ENCODE measurements around the gene UMAD1. TPM values are rescaled to one million over a fixed set of nuclear protein-coding genes. Genes with fewer than 3 reads are reported as not detected.
A peak's percentile ranks its signal among the peaks of the same experiment; 100 is the strongest.

Gene UMAD1
- polyA plus RNA-seq, 3 donors: 6.2 to 22.7 (median 18.6) TPM

DNA sequence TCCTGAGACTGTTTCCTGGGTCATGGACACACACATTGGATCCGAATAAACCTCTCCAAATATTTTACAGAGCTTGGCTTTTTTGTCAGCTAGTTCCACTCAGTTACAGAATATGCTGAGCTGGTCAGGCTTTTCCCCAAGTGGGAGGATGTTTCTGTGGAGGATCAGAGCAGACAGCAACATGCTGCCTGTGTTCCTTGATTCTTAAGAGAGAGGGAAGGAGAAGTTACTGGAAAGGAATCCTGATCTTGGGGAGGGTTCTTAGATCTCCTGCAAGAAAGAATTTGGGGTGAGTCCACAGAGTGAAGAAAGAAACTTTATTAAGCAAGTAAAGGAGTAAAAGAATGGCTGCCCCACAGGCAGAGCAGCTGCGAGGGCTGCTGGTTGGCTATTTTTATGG is 154.7 kb downstream of the UMAD1 start:
- Mint-ChIP-seq H3K36me3 (peaks cover 14 to 16% of the 10 kb centered on the region in 2 donors), H3K4me1 (peaks cover 3% of the 10 kb centered on the region), H3K4me3 (no peak overlapping the region), H3K9me3 (peaks cover 0 to 9% (median 7%) of the 10 kb centered on the region in 7 donors), H3K27me3 (ENCODE audit: low read depth in 3 of 3) (no peaks in the 10 kb centered on the region), H3K27ac (peak overlapping the region in 1 of 7 donors; percentile 18)
- Histone ChIP-seq H3K4me2 (replicated peaks; ENCODE audit: extremely low read depth, low read length, poor library complexity, severe bottlenecking) (no peak overlapping the region), H3K27me3 (ENCODE audit: control insufficient read depth in 2 of 2, insufficient read depth in 2 of 2, low read length in 2 of 2) (no peaks in the 10 kb centered on the region), H3K4me3 (replicated peaks in 1 of 3; ENCODE audit: low read depth in 2 of 3, low read length in 3 of 3) (no peak overlapping the region), H3K9me3 (replicated peaks in 1 of 2; ENCODE audit: control insufficient read depth in 1 of 2, insufficient read depth in 1 of 2, low read length in 2 of 2) (peaks cover 0 to 4% of the 10 kb centered on the region in 2 donors), H3K4me1 (ENCODE audit: control insufficient read depth in 1 of 2, insufficient read depth in 2 of 2, low read length in 2 of 2) (no peaks in the 10 kb centered on the region), H3K27ac (ENCODE audit: low read depth in 1 of 2, low read length in 2 of 2) (no peak overlapping the region), H2AFZ (ENCODE audit: insufficient read depth, low read depth, low read length, poor library complexity, severe bottlenecking) (no peak overlapping the region), H3K79me2 (ENCODE audit: insufficient read depth, low read length) (no peaks in the 10 kb centered on the region), H3K9ac (ENCODE audit: insufficient read depth, low read length, poor library complexity, severe bottlenecking) (no peak overlapping the region), H3K36me3 (replicated peaks in 1 of 2; ENCODE audit: control insufficient read depth in 1 of 2, insufficient read depth in 2 of 2, low read length in 2 of 2) (peaks cover 0 to 5% of the 10 kb centered on the region in 2 donors), H4K20me1 (ENCODE audit: insufficient read depth, low read length) (no peaks in the 10 kb centered on the region)
- intact Hi-C loops (cut with micrococcal nuclease): no loop called here
- WGBS (ENCODE audit: insufficient coverage): 100% methylated on average over 1 of the region's 2 CpGs
- TF ChIP-seq, protein P1, sequence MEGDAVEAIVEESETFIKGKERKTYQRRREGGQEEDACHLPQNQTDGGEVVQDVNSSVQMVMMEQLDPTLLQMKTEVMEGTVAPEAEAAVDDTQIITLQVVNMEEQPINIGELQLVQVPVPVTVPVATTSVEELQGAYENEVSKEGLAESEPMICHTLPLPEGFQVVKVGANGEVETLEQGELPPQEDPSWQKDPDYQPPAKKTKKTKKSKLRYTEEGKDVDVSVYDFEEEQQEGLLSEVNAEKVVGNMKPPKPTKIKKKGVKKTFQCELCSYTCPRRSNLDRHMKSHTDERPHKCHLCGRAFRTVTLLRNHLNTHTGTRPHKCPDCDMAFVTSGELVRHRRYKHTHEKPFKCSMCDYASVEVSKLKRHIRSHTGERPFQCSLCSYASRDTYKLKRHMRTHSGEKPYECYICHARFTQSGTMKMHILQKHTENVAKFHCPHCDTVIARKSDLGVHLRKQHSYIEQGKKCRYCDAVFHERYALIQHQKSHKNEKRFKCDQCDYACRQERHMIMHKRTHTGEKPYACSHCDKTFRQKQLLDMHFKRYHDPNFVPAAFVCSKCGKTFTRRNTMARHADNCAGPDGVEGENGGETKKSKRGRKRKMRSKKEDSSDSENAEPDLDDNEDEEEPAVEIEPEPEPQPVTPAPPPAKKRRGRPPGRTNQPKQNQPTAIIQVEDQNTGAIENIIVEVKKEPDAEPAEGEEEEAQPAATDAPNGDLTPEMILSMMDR (IDR thresholded peaks at IDR 0.05): no peak
- DNase-seq: no peak

DNA sequence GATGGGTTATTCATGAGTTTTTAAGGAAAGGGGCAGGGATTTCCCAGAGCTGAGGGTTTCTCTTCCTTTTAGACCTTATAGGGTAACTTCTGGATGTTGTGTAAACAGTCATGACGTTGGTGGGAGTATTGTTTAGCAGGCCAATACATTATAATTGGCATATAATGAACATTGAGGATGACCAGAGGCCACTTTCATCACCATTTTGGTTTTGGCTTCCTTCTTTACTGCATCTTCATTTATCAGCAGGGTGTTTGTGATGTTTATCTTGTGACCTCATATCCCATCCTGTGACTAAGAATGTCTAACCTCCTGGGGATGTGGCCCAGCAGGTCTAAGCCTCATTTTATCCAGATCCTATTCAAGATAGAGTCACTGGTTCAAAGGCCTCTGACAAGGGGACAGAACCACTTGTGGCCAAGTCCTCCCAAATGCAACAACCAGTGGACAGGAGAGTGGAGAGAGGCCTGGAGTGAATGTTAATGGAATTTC is 155.1 kb downstream of the UMAD1 start:
- intact Hi-C loops (cut with micrococcal nuclease): no loop called here

More for the DNA sequence above, 155.1 kb downstream of the UMAD1 start:
- Histone ChIP-seq H3K4me2 (replicated peaks; ENCODE audit: extremely low read depth, low read length, poor library complexity, severe bottlenecking) (no peak overlapping the region), H3K4me1 (ENCODE audit: control insufficient read depth in 1 of 2, insufficient read depth in 2 of 2, low read length in 2 of 2) (no peaks in the 10 kb centered on the region), H2AFZ (ENCODE audit: insufficient read depth, low read depth, low read length, poor library complexity, severe bottlenecking) (no peak overlapping the region), H3K27ac (ENCODE audit: low read depth in 1 of 2, low read length in 2 of 2) (no peak overlapping the region), H3K36me3 (replicated peaks in 1 of 2; ENCODE audit: control insufficient read depth in 1 of 2, insufficient read depth in 2 of 2, low read length in 2 of 2) (peaks cover 0 to 5% of the 10 kb centered on the region in 2 donors), H3K4me3 (replicated peaks in 1 of 3; ENCODE audit: low read depth in 2 of 3, low read length in 3 of 3) (no peak overlapping the region), H3K9me3 (replicated peaks in 1 of 2; ENCODE audit: control insufficient read depth in 1 of 2, insufficient read depth in 1 of 2, low read length in 2 of 2) (peaks cover 0 to 4% of the 10 kb centered on the region in 2 donors), H3K9ac (ENCODE audit: insufficient read depth, low read length, poor library complexity, severe bottlenecking) (no peak overlapping the region), H3K79me2 (ENCODE audit: insufficient read depth, low read length) (no peaks in the 10 kb centered on the region), H3K27me3 (ENCODE audit: control insufficient read depth in 2 of 2, insufficient read depth in 2 of 2, low read length in 2 of 2) (no peaks in the 10 kb centered on the region), H4K20me1 (ENCODE audit: insufficient read depth, low read length) (no peaks in the 10 kb centered on the region)
- Mint-ChIP-seq H3K27me3 (ENCODE audit: low read depth in 3 of 3) (no peaks in the 10 kb centered on the region), H3K36me3 (peaks cover 14 to 16% of the 10 kb centered on the region in 2 donors), H3K27ac (no peak overlapping the region), H3K4me3 (no peak overlapping the region), H3K4me1 (peaks cover 3% of the 10 kb centered on the region), H3K9me3 (peaks cover 0 to 9% (median 7%) of the 10 kb centered on the region in 7 donors)
- no peak for DNase-seq
- no CpG with 5 or more reads among the region's 1 CpG for WGBS (ENCODE audit: insufficient coverage)
- TF ChIP-seq, protein P1 (IDR thresholded peaks at IDR 0.05): no peak

Measured in CD14-positive monocyte (primary cell).